Thyroid gland (tissue), 4 donors: Measurements from ENCODE around the gene SCLY.

Experiments
- CTCF ChIP-seq, 6 experiments: fragments of 200-600 bp in 3 of 6; fragments of 450-650 bp in 3 of 6; sonication (generic) in 3 of 6; IDR thresholded peaks; one replicate each; pipeline ENCODE4 v1.5.1; 2016 to 2019; ENCODE audit warnings: antibody characterized with exemption in 6 of 6, mild to moderate bottlenecking in 2 of 6, inconsistent platforms in 1 of 6, moderate library complexity in 1 of 6
- POLR2A ChIP-seq, 2 donors: fragments of 450-650 bp; IDR thresholded peaks; one replicate each; pipeline ENCODE4 v1.6.1; 2017; ENCODE audit warnings: antibody characterized with exemption in 2 of 2, mild to moderate bottlenecking in 2 of 2, moderate library complexity in 1 of 2

- TF ChIP-seq CTCF (IDR thresholded peaks at IDR 0.05) (no peak), POLR2A (IDR thresholded peaks at IDR 0.05) (no peak)
Measured at GRCh38 chr2:238140721-238141540, 80.1 kb downstream of the SCLY start.
